Vagina (tissue), 2 donors: ENCODE data around the gene APOL1.

ENCODE experiments used
- POLR2A ChIP-seq, 2 donors: fragments of 450-650 bp; IDR thresholded peaks; one replicate each; pipeline ENCODE4 v1.6.1; 2017; ENCODE audit warnings: antibody characterized with exemption in 2 of 2, mild to moderate bottlenecking in 2 of 2, moderate library complexity in 2 of 2
- TF ChIP-seq, protein P1 (sequence below), 3 experiments: fragments of 450-650 bp in 2 of 3; fragments of 200-600 bp in 1 of 3; sonication (generic) in 1 of 3; IDR thresholded peaks; one replicate each; pipeline ENCODE4 v1.5.1; 2017 to 2019; ENCODE audit warnings: antibody characterized with exemption in 3 of 3, mild to moderate bottlenecking in 2 of 3, moderate library complexity in 2 of 3

DNA sequence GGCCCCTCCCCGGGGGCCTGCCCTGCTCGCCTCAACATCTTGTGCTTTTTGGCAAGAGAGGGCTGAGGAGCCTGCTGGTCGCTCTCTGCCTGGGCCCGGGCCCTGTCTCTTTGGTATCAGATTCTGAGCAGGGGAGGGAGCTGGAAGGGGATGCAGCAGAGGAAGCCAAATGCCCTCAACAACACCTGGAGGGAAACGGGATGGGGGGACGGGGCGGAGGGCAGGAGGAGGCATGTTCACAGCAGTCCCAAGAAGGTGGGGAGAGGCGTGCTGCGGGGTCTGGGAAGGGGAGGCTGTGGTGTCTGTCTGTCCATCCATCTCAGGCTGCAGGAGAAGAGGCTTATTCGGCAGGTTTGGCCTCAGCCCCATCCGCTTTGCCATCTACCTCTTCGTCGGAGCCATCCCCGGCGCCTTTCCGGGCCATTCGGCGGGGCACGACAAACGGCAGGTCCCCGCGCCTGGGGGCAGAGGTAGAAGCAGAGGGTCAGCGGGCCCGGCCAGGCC, 29.4 kb downstream of the APOL1 start:
- no peak for TF ChIP-seq POLR2A (IDR thresholded peaks at IDR 0.05)
- TF ChIP-seq, protein P1, sequence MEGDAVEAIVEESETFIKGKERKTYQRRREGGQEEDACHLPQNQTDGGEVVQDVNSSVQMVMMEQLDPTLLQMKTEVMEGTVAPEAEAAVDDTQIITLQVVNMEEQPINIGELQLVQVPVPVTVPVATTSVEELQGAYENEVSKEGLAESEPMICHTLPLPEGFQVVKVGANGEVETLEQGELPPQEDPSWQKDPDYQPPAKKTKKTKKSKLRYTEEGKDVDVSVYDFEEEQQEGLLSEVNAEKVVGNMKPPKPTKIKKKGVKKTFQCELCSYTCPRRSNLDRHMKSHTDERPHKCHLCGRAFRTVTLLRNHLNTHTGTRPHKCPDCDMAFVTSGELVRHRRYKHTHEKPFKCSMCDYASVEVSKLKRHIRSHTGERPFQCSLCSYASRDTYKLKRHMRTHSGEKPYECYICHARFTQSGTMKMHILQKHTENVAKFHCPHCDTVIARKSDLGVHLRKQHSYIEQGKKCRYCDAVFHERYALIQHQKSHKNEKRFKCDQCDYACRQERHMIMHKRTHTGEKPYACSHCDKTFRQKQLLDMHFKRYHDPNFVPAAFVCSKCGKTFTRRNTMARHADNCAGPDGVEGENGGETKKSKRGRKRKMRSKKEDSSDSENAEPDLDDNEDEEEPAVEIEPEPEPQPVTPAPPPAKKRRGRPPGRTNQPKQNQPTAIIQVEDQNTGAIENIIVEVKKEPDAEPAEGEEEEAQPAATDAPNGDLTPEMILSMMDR (IDR thresholded peaks at IDR 0.05), result no peak
